Glutamatergic neuron (in vitro differentiated cells): Measurements from ENCODE around the gene ITGA2B. TPM values are rescaled to one million over a fixed set of nuclear protein-coding genes. Genes with fewer than 3 reads are reported as not detected.
"Not testable (repeated sequence)": the region's sequence is repeated elsewhere in the genome, so short reads cannot be mapped to it uniquely, and the experiment has no call there.

Experiments used
- DNase-seq: peaks from one replicate; pipeline ENCODE4 v3.0.0; 2022
- H3K27ac Mint-ChIP-seq: one replicate; pipeline ENCODE4 v1.8.0; 2020; ENCODE audit warnings: mild to moderate bottlenecking, mixed read lengths, inconsistent platforms; ENCODE audit not compliant: unreplicated experiment
- H3K27me3 Mint-ChIP-seq: one replicate; pipeline ENCODE4 v1.8.0; 2020; ENCODE audit warnings: mild to moderate bottlenecking, moderate library complexity, mixed read lengths, inconsistent platforms; ENCODE audit not compliant: unreplicated experiment
- H3K36me3 Mint-ChIP-seq: one replicate; pipeline ENCODE4 v1.8.0; 2020; ENCODE audit warnings: mild to moderate bottlenecking, mixed read lengths, inconsistent platforms; ENCODE audit not compliant: unreplicated experiment
- H3K4me1 Mint-ChIP-seq: one replicate; pipeline ENCODE4 v1.8.0; 2020; ENCODE audit warnings: mild to moderate bottlenecking, low read depth, mixed read lengths, inconsistent platforms; ENCODE audit not compliant: unreplicated experiment
- H3K4me3 Mint-ChIP-seq: one replicate; pipeline ENCODE4 v1.8.0; 2020; ENCODE audit warnings: mild to moderate bottlenecking, mixed read lengths, inconsistent platforms; ENCODE audit not compliant: unreplicated experiment
- H3K9me3 Mint-ChIP-seq: one replicate; pipeline ENCODE4 v1.8.0; 2020; ENCODE audit warnings: mild to moderate bottlenecking, moderate library complexity, mixed read lengths, inconsistent platforms; ENCODE audit not compliant: unreplicated experiment
- CTCF ChIP-seq: fragments of 200-600 bp; sonication (generic); IDR thresholded peaks from one replicate; pipeline ENCODE4 v1.5.0; 2021; ENCODE audit not compliant: partially characterized antibody, unreplicated experiment
- total RNA-seq: library from RNA; stranded (reverse); fragmentation: NEBNext Ultra II Directional; extraction: Animal tissue kit (Norgen Biotek cat#: 25700); gene quantifications from one replicate; pipeline ENCODE4 v1.2.1, GENCODE V29; 2021; ENCODE audit not compliant: unreplicated experiment

The ITGA2B gene
- total RNA-seq, 1 donor from 2014 or later: 7.1 TPM

GRCh38 chr17:44350733-44351226, 38.7 kb downstream of the ITGA2B start:
- DNase-seq: peak; percentile 90
- Mint-ChIP-seq H3K4me1 (peaks cover 14% of the 10 kb centered on the region), H3K27me3 (peaks cover 11% of the 10 kb centered on the region), H3K9me3 (peaks cover 7% of the 10 kb centered on the region), H3K4me3 (no peak overlapping the region), H3K36me3 (no peaks in the 10 kb centered on the region), H3K27ac (no peak overlapping the region)
- TF ChIP-seq CTCF: peak; percentile 89

- Mint-ChIP-seq H3K4me1 (peaks cover 9% of the 10 kb centered on the region), H3K9me3 (peaks cover 11% of the 10 kb centered on the region), H3K4me3 (no peak overlapping the region), H3K36me3 (no peaks in the 10 kb centered on the region), H3K27me3 (peaks cover 12% of the 10 kb centered on the region), H3K27ac (no peak overlapping the region)
- no peak for TF ChIP-seq CTCF
- no peak for DNase-seq
Observed at GRCh38 chr17:44349553-44350070, 39.8 kb downstream of the ITGA2B start.

GRCh38 chr17:44348988-44349364, 40.5 kb downstream of the ITGA2B start:
- H3K27ac Mint-ChIP-seq: no peak overlapping the region
- no peak for TF ChIP-seq CTCF
- DNase-seq: no peak
- peaks cover 9% of the 10 kb centered on the region for H3K4me1 Mint-ChIP-seq
- H3K27me3 Mint-ChIP-seq: peaks cover 14% of the 10 kb centered on the region
- peaks cover 12% of the 10 kb centered on the region for H3K9me3 Mint-ChIP-seq
- no peaks in the 10 kb centered on the region for H3K36me3 Mint-ChIP-seq
- H3K4me3 Mint-ChIP-seq: no peak overlapping the region

GRCh38 chr17:44348234-44348987, 41.0 kb downstream of the ITGA2B start:
- Mint-ChIP-seq H3K9me3 (peaks cover 12% of the 10 kb centered on the region), H3K27ac (no peak overlapping the region), H3K27me3 (peaks cover 17% of the 10 kb centered on the region), H3K36me3 (no peaks in the 10 kb centered on the region), H3K4me3 (no peak overlapping the region), H3K4me1 (peaks cover 9% of the 10 kb centered on the region)
- DNase-seq: no peak
- no peak for TF ChIP-seq CTCF

- not testable (repeated sequence) for H3K4me1 Mint-ChIP-seq, H3K27ac Mint-ChIP-seq, H3K9me3 Mint-ChIP-seq, H3K36me3 Mint-ChIP-seq, H3K4me3 Mint-ChIP-seq, DNase-seq
- peaks cover 13% of the 10 kb centered on the region for H3K27me3 Mint-ChIP-seq
Observed at GRCh38 chr17:44347206-44348055, 42.0 kb downstream of the ITGA2B start.
